Measurements from ENCODE around the gene MYO7A. TPM values are rescaled to one million over a fixed set of nuclear protein-coding genes. Genes with fewer than 3 reads are reported as not detected.

The MYO7A gene
- total and polyA plus RNA-seq, 2 experiments from 2014 or later: 1.8 to 5.4 TPM

- no peak for TF ChIP-seq EZH2phosphoT487 (IDR thresholded peaks at IDR 0.05; ENCODE audit: unreplicated experiment)
- no peak for TF ChIP-seq ZNF114 (CRISPR knock-in tag; IDR thresholded peaks at IDR 0.05)
- TF ChIP-seq ZNF331 (CRISPR knock-in tag; IDR thresholded peaks at IDR 0.05; ENCODE audit: low read depth): no peak
- TF ChIP-seq, protein P1, sequence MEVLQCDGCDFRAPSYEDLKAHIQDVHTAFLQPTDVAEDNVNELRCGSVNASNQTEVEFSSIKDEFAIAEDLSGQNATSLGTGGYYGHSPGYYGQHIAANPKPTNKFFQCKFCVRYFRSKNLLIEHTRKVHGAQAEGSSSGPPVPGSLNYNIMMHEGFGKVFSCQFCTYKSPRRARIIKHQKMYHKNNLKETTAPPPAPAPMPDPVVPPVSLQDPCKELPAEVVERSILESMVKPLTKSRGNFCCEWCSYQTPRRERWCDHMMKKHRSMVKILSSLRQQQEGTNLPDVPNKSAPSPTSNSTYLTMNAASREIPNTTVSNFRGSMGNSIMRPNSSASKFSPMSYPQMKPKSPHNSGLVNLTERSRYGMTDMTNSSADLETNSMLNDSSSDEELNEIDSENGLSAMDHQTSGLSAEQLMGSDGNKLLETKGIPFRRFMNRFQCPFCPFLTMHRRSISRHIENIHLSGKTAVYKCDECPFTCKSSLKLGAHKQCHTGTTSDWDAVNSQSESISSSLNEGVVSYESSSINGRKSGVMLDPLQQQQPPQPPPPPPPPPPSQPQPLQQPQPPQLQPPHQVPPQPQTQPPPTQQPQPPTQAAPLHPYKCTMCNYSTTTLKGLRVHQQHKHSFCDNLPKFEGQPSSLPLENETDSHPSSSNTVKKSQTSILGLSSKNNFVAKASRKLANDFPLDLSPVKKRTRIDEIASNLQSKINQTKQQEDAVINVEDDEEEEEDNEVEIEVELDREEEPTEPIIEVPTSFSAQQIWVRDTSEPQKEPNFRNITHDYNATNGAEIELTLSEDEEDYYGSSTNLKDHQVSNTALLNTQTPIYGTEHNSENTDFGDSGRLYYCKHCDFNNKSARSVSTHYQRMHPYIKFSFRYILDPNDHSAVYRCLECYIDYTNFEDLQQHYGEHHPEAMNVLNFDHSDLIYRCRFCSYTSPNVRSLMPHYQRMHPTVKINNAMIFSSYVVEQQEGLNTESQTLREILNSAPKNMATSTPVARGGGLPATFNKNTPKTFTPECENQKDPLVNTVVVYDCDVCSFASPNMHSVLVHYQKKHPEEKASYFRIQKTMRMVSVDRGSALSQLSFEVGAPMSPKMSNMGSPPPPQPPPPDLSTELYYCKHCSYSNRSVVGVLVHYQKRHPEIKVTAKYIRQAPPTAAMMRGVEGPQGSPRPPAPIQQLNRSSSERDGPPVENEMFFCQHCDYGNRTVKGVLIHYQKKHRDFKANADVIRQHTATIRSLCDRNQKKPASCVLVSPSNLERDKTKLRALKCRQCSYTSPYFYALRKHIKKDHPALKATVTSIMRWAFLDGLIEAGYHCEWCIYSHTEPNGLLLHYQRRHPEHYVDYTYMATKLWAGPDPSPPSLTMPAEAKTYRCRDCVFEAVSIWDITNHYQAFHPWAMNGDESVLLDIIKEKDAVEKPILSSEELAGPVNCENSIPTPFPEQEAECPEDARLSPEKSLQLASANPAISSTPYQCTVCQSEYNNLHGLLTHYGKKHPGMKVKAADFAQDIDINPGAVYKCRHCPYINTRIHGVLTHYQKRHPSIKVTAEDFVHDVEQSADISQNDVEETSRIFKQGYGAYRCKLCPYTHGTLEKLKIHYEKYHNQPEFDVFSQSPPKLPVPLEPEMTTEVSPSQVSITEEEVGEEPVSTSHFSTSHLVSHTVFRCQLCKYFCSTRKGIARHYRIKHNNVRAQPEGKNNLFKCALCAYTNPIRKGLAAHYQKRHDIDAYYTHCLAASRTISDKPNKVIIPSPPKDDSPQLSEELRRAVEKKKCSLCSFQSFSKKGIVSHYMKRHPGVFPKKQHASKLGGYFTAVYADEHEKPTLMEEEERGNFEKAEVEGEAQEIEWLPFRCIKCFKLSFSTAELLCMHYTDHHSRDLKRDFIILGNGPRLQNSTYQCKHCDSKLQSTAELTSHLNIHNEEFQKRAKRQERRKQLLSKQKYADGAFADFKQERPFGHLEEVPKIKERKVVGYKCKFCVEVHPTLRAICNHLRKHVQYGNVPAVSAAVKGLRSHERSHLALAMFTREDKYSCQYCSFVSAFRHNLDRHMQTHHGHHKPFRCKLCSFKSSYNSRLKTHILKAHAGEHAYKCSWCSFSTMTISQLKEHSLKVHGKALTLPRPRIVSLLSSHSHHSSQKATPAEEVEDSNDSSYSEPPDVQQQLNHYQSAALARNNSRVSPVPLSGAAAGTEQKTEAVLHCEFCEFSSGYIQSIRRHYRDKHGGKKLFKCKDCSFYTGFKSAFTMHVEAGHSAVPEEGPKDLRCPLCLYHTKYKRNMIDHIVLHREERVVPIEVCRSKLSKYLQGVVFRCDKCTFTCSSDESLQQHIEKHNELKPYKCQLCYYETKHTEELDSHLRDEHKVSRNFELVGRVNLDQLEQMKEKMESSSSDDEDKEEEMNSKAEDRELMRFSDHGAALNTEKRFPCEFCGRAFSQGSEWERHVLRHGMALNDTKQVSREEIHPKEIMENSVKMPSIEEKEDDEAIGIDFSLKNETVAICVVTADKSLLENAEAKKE (CRISPR knock-in tag; IDR thresholded peaks at IDR 0.05): no peak
- no peak for TF ChIP-seq EZH2 (IDR thresholded peaks at IDR 0.05; ENCODE audit: low read depth, unreplicated experiment)
- no peak for TF ChIP-seq CREB1 (CRISPR knock-in tag; IDR thresholded peaks at IDR 0.05; ENCODE audit: low read depth)
Measured at GRCh38 chr11:77121876-77122575, 6.0 kb upstream of the MYO7A start (continued).

GRCh38 chr11:77122576-77123212 is 5.4 kb upstream of the MYO7A start:
- Histone ChIP-seq H3K4me2 (no peak overlapping the region), H3F3A (replicated peaks; ENCODE audit: low read depth) (0 out of 2 replicates have a peak, but pooled peaks cover 4% of the 10 kb centered on the region), H3K79me2 (replicated peaks; ENCODE audit: insufficient read depth) (no peaks in the 10 kb centered on the region), H3K4me1 (ENCODE audit: insufficient read depth) (peaks cover 2% of the 10 kb centered on the region), H3K27me3 (ENCODE audit: insufficient read depth) (no peaks in the 10 kb centered on the region), H3K4me3 (no peak overlapping the region), H3K27ac (ENCODE audit: low read depth) (no peak overlapping the region), H2AFZ (no peak overlapping the region), H3K9me2 (ENCODE audit: insufficient read depth) (no peaks in the 10 kb centered on the region), H3K36me3 (ENCODE audit: insufficient read depth) (no peaks in the 10 kb centered on the region), H4K20me1 (replicated peaks; ENCODE audit: insufficient read depth) (no peaks in the 10 kb centered on the region; the same call in 1 of the 2 replicates)
- DNase-seq (ENCODE audit: low spot score) (no peak), ATAC-seq (no peak)
- H3K36me3 Mint-ChIP-seq (ENCODE audit: low read depth): peaks cover 5% of the 10 kb centered on the region; the same call in 1 of the 3 replicates
- H3K27me3 Mint-ChIP-seq (ENCODE audit: insufficient read depth, low read depth, poor library complexity): peaks cover 16% of the 10 kb centered on the region
- H3K4me1 Mint-ChIP-seq: peaks cover 11% of the 10 kb centered on the region; the same call in 2 of the 3 replicates
- H3K9me3 Mint-ChIP-seq: no peaks in the 10 kb centered on the region
- H3K27ac Mint-ChIP-seq: no peak overlapping the region
- H3K4me3 Mint-ChIP-seq: no peak overlapping the region
- TF ChIP-seq REST (IDR thresholded peaks at IDR 0.05; ENCODE audit: unreplicated experiment) (no peak), JUNB (IDR thresholded peaks at IDR 0.05; ENCODE audit: unreplicated experiment) (no peak), STAT1 (IDR thresholded peaks at IDR 0.05; ENCODE audit: unreplicated experiment) (no peak), EZH2 (IDR thresholded peaks at IDR 0.05; ENCODE audit: low read depth, unreplicated experiment) (no peak), EZH2phosphoT487 (IDR thresholded peaks at IDR 0.05; ENCODE audit: unreplicated experiment) (no peak), ZNF114 (CRISPR knock-in tag; IDR thresholded peaks at IDR 0.05) (no peak), ZNF331 (CRISPR knock-in tag; IDR thresholded peaks at IDR 0.05; ENCODE audit: low read depth) (no peak), POLR2AphosphoS5 (IDR thresholded peaks at IDR 0.05; ENCODE audit: low read depth) (no peak), CTCF (conservative IDR thresholded peaks at IDR 0.05; ENCODE audit: low read depth in 2 of 2) (no peak)
